GM06990 (cell line): Measurements from ENCODE around the gene TENM4.

ENCODE experiments used
- DNase-seq: peaks from one replicate; pipeline ENCODE4 v3.0.0-alpha.2; 2011; ENCODE audit not compliant: insufficient read length; ENCODE audit errors: extremely low read depth
- H3K27me3 ChIP-seq: replicated peaks from 2 replicates; pipeline ENCODE4 v1.6.0; 2011; ENCODE audit warnings: low read length; ENCODE audit not compliant: control insufficient read depth, insufficient read depth
- H3K36me3 ChIP-seq: 2 replicates; pipeline ENCODE4 v1.5.1; 2011; ENCODE audit warnings: low read length; ENCODE audit not compliant: control insufficient read depth, insufficient read depth
- H3K4me3 ChIP-seq: replicated peaks from 2 replicates; pipeline ENCODE4 v1.5.1; 2011; ENCODE audit warnings: low read depth, mild to moderate bottlenecking, control low read depth, low read length
- CTCF ChIP-seq: IDR thresholded peaks from 2 replicates; pipeline ENCODE4 v1.5.1; 2011; ENCODE audit warnings: low read length, control low read depth, mild to moderate bottlenecking, inconsistent platforms; ENCODE audit not compliant: insufficient read depth, poor library complexity, severe bottlenecking

TENM4 gene

GRCh38 chr11:79304599-79305212 lies 136.1 kb downstream of the TENM4 start:
- no peak for DNase-seq
- Histone ChIP-seq H3K4me3 (no peak overlapping the region), H3K27me3 (no peaks in the 10 kb centered on the region)

GRCh38 chr11:79296141-79296540 lies 144.7 kb downstream of the TENM4 start:
- Histone ChIP-seq H3K27me3 (peaks cover 2% of the 10 kb centered on the region), H3K36me3 (no peaks in the 10 kb centered on the region), H3K4me3 (no peak overlapping the region)
- TF ChIP-seq CTCF, result no peak
- no peak for DNase-seq

More at GRCh38 chr11:79304599-79305212, 136.1 kb downstream of the TENM4 start:
- TF ChIP-seq CTCF, result no peak
- H3K36me3 ChIP-seq, result no peaks in the 10 kb centered on the region

- Histone ChIP-seq H3K36me3 (no peaks in the 10 kb centered on the region), H3K27me3 (peaks cover 2% of the 10 kb centered on the region), H3K4me3 (no peak overlapping the region)
- DNase-seq, result no peak
- no peak for TF ChIP-seq CTCF
Observed at GRCh38 chr11:79294845-79295731, 145.7 kb downstream of the TENM4 start.

GRCh38 chr11:79291948-79292347 lies 148.9 kb downstream of the TENM4 start:
- no peak for DNase-seq
- TF ChIP-seq CTCF, result no peak
- Histone ChIP-seq H3K36me3 (no peaks in the 10 kb centered on the region), H3K4me3 (no peak overlapping the region), H3K27me3 (peaks cover 4% of the 10 kb centered on the region)

GRCh38 chr11:79290761-79291160 lies 150.1 kb downstream of the TENM4 start:
- no peak for TF ChIP-seq CTCF
- no peak for DNase-seq
- Histone ChIP-seq H3K27me3 (peaks cover 4% of the 10 kb centered on the region), H3K36me3 (no peaks in the 10 kb centered on the region), H3K4me3 (no peak overlapping the region)
